HEK293 (cell line): ENCODE results near the gene REEP6.

Source experiments
- ZBTB7A ChIP-seq: fragments of 450-650 bp; formaldehyde crosslinking; IDR thresholded peaks from 2 replicates; pipeline ENCODE4 v1.5.1; 2016; ENCODE audit warnings: low read depth, missing biosample characterization, missing genetic modification characterization
- ZNF362 ChIP-seq: fragments of 450-650 bp; formaldehyde crosslinking; IDR thresholded peaks from 2 replicates; pipeline ENCODE4 v1.5.1; 2016; ENCODE audit warnings: missing biosample characterization, missing genetic modification characterization
- ZNF473 ChIP-seq: fragments of 450-650 bp; formaldehyde crosslinking; IDR thresholded peaks from 2 replicates; pipeline ENCODE4 v1.5.1; 2017; ENCODE audit warnings: missing biosample characterization, missing genetic modification characterization
- ZNF707 ChIP-seq: fragments of 450-650 bp; formaldehyde crosslinking; IDR thresholded peaks from 2 replicates; pipeline ENCODE4 v1.5.1; 2016; ENCODE audit warnings: missing biosample characterization, missing genetic modification characterization
- ZNF777 ChIP-seq: fragments of 450-650 bp; formaldehyde crosslinking; IDR thresholded peaks from 2 replicates; pipeline ENCODE4 v1.5.1; 2017; ENCODE audit warnings: missing biosample characterization, missing genetic modification characterization, borderline replicate concordance
- TF ChIP-seq, protein P1 (sequence below): fragments of 450-650 bp; formaldehyde crosslinking; IDR thresholded peaks from 2 replicates; pipeline ENCODE4 v1.5.1; 2016; ENCODE audit warnings: missing biosample characterization, missing genetic modification characterization
- TF ChIP-seq, protein P2 (sequence below): fragments of 450-650 bp; formaldehyde crosslinking; IDR thresholded peaks from 2 replicates; pipeline ENCODE4 v1.5.1; 2016; ENCODE audit warnings: missing biosample characterization, missing genetic modification characterization

DNA sequence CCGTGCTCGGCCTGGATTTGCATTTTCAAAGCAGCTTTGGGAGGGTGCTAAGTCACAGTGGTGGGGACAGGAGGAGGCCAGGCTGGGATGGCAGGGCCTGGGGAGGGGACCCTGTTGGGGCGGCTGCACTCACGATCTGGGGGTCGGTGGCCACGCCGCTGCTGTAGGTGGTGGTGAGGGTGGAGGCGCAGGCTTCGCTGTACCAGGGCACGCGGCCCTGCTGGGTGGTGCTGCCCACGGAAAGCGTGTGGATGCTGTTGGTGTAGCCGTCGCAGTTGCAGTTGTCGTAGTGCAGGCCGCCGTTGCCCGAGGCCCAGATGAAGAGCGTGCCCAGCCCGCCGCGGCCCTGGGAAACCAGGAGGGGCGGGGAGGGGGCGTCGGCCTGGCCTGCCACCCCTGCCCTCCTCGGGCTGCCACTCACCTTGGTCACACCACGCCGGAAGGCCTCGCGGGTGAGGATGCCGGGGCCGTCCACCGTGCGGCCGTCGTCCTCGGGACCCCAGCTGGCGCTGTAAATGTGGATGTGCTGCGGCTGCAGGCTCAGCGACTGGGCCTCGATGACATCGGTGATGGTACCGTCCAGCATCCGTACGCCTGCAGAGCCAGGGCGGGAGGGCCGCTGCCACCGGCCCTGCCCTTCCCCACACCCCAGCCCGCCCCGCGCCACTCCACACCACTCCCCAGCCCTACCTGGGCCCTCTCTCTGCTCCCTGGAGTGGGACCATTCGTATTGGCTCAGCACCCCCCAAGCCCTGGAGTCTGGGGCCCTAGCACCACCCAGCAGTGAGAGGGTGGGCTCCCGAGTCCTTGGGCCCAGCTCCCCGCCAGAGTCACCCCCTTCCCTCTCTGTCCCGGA lies 4.0 kb upstream of the REEP6 start:
- TF ChIP-seq, protein P1, sequence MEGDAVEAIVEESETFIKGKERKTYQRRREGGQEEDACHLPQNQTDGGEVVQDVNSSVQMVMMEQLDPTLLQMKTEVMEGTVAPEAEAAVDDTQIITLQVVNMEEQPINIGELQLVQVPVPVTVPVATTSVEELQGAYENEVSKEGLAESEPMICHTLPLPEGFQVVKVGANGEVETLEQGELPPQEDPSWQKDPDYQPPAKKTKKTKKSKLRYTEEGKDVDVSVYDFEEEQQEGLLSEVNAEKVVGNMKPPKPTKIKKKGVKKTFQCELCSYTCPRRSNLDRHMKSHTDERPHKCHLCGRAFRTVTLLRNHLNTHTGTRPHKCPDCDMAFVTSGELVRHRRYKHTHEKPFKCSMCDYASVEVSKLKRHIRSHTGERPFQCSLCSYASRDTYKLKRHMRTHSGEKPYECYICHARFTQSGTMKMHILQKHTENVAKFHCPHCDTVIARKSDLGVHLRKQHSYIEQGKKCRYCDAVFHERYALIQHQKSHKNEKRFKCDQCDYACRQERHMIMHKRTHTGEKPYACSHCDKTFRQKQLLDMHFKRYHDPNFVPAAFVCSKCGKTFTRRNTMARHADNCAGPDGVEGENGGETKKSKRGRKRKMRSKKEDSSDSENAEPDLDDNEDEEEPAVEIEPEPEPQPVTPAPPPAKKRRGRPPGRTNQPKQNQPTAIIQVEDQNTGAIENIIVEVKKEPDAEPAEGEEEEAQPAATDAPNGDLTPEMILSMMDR (tag by site-specific recombination), result no peak
- TF ChIP-seq ZBTB7A (no peak), ZNF473 (tag by site-specific recombination) (no peak), ZNF707 (tag by site-specific recombination) (no peak), ZNF362 (no peak), ZNF777 (tag by site-specific recombination) (no peak)
- TF ChIP-seq, protein P2, sequence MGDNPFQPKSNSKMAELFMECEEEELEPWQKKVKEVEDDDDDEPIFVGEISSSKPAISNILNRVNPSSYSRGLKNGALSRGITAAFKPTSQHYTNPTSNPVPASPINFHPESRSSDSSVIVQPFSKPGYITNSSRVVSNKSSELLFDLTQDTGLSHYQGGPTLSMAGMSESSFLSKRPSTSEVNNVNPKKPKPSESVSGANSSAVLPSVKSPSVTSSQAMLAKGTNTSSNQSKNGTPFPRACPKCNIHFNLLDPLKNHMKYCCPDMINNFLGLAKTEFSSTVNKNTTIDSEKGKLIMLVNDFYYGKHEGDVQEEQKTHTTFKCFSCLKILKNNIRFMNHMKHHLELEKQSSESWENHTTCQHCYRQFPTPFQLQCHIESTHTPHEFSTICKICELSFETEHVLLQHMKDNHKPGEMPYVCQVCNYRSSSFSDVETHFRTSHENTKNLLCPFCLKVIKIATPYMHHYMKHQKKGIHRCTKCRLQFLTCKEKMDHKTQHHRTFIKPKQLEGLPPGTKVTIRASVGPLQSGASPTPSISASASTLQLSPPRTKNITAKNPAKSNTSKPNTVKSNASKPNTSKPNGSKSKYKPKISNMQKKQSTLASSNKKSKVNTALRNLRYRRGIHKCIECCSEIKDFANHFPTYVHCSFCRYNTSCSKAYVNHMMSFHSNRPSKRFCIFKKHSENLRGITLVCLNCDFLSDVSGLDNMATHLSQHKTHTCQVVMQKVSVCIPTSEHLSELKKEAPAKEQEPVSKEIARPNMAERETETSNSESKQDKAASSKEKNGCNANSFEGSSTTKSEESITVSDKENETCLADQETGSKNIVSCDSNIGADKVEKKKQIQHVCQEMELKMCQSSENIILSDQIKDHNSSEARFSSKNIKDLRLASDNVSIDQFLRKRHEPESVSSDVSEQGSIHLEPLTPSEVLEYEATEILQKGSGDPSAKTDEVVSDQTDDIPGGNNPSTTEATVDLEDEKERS (tag by site-specific recombination), result no peak
